Gastrocnemius medialis (tissue), 4 donors: ENCODE results near the gene IRAK2.

Experiments used
- POLR2A ChIP-seq, 2 donors: fragments of 450-650 bp; IDR thresholded peaks; one replicate each; pipeline ENCODE4 v1.6.1; 2017; ENCODE audit warnings: antibody characterized with exemption in 2 of 2, mild to moderate bottlenecking in 2 of 2, moderate library complexity in 2 of 2
- TF ChIP-seq, protein P1 (sequence below), 5 experiments: fragments of 450-650 bp in 3 of 5; fragments of 200-600 bp in 2 of 5; sonication (generic) in 2 of 5; IDR thresholded peaks in 4 of 5; conservative IDR thresholded peaks in 1 of 5; 1 replicate in 4 of 5; 2 replicates in 1 of 5; pipeline ENCODE4 v1.5.1; 2016 to 2019; ENCODE audit warnings: antibody characterized with exemption in 5 of 5, mild to moderate bottlenecking in 3 of 5, moderate library complexity in 3 of 5

DNA sequence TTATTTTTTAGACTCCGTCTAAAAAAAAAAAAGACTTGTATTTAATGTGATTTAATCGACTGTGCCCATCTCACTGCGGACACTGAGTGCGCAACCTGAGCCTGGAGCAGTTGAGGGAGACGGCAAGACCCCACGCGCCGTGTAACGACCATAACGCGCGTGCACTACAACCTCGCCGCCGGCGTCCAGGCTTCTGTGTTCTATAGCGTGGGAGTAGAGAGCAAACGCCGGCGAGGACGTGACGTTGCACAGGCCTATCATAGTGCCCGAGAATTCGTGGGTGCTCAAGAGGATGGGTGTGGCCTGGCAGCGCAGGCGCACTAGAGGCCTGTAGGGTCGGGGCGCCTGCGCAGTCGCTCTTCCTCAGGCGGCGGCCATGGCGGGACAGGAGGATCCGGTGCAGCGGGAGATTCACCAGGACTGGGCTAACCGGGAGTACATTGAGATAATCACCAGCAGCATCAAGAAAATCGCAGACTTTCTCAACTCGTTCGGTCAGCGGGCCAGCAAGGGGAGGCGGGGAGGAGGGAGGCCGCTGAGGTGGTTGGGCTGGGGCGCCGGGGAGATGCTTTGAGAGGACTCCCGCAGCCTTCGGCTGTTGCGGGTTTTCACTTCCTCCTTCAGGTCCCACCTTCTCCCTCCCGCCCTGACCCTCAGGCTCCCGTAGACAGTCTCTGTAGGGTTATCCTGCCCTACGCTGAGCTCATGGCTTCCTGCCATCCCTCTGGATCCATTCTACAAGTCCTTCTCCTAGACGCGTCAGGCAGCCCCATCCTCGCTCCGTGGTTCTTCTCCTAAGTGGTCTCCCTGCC lies 49.2 kb upstream of the IRAK2 start, which contains the start of gene BRK1:
- TF ChIP-seq, protein P1, sequence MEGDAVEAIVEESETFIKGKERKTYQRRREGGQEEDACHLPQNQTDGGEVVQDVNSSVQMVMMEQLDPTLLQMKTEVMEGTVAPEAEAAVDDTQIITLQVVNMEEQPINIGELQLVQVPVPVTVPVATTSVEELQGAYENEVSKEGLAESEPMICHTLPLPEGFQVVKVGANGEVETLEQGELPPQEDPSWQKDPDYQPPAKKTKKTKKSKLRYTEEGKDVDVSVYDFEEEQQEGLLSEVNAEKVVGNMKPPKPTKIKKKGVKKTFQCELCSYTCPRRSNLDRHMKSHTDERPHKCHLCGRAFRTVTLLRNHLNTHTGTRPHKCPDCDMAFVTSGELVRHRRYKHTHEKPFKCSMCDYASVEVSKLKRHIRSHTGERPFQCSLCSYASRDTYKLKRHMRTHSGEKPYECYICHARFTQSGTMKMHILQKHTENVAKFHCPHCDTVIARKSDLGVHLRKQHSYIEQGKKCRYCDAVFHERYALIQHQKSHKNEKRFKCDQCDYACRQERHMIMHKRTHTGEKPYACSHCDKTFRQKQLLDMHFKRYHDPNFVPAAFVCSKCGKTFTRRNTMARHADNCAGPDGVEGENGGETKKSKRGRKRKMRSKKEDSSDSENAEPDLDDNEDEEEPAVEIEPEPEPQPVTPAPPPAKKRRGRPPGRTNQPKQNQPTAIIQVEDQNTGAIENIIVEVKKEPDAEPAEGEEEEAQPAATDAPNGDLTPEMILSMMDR (IDR thresholded peaks at IDR 0.05 in 4 of 5, conservative IDR thresholded peaks at IDR 0.05 in 1 of 5) = peak in 2 of 5 experiments; percentile 12 to 13
- TF ChIP-seq POLR2A (IDR thresholded peaks at IDR 0.05) = peak; percentile 76 to 85
